ENCODE data around the gene FBXL7. TPM values are rescaled to one million over a fixed set of nuclear protein-coding genes. Genes with fewer than 3 reads are reported as not detected.

FBXL7 gene
- total and polyA plus RNA-seq, 2 donors (not counting 1 experiment from before 2014, with no cell fraction given): 6.4 to 12.9 TPM

DNA sequence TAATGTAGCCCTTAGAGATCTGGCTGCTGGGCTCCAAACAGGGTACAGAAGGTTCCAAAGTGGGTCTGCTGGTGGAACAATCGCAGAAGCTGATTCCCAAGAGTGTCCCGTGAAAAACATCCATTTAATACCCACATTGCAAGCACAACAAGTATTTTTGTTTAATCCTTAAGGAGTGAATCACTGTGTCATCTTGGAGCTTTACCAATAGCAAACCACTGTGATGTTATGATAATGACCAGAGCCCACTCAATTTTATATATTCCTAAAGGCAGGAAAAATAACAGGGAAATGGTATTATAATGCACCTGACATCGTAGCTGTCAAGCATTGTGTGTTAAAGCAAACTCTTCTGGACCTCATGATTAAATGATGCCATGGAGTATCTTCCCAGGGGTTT, 291.9 kb downstream of the FBXL7 start:
- H3K27ac ChIP-seq (ENCODE audit: insufficient read depth, low read length): no peak overlapping the region
- H3K27me3 ChIP-seq (ENCODE audit: control insufficient read depth, insufficient read depth, low read length): no peaks in the 10 kb centered on the region

DNA sequence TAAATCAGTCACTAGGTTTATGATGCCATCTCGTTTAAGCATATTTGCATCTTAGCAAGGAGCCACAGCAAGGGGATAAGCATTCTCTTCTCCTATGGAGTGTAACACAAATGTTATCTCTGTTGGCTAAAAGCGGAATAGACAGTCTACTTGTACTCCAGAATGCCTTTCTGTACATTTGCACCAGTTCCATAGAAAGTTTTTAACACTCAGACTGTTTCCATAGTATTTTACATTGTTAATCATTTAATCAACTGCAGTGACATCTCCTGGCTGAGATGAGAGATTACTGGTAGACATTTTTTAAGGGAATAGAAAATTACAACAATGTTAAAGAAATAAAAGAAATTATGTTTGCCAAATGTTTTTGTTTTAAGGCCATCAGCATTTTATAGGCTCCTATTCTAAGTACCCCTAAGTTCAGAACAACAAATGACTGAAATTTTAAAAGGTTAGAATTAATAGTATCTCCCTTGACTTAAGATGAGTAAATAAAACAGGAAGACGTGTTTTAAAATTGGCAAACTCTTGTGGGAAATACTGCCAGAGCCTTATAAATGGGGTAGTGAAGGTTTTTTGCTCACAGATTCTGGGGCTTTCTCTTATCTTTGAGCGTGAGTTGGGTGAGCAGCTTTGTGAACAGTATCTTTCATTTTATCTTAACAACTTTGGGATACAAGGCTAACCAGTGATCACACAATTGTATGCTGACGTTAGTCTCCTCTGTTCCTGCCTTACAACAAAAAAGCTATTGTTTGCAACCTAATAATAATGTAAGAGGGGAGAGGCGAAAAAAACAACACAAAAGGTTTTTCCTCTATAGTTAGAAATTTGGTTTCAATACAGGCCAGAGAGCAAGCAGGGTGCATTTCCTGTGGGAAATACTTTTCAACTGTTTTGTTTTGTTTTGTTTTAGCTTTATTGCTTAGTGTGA, 294.3 kb downstream of the FBXL7 start:
- no peak for TF ChIP-seq EZH2 (IDR thresholded peaks at IDR 0.05; ENCODE audit: low read length, missing control alignments)
- TF ChIP-seq, protein P1, sequence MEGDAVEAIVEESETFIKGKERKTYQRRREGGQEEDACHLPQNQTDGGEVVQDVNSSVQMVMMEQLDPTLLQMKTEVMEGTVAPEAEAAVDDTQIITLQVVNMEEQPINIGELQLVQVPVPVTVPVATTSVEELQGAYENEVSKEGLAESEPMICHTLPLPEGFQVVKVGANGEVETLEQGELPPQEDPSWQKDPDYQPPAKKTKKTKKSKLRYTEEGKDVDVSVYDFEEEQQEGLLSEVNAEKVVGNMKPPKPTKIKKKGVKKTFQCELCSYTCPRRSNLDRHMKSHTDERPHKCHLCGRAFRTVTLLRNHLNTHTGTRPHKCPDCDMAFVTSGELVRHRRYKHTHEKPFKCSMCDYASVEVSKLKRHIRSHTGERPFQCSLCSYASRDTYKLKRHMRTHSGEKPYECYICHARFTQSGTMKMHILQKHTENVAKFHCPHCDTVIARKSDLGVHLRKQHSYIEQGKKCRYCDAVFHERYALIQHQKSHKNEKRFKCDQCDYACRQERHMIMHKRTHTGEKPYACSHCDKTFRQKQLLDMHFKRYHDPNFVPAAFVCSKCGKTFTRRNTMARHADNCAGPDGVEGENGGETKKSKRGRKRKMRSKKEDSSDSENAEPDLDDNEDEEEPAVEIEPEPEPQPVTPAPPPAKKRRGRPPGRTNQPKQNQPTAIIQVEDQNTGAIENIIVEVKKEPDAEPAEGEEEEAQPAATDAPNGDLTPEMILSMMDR (conservative IDR thresholded peaks at IDR 0.05 in 1 of 2, IDR thresholded peaks at IDR 0.05 in 1 of 2; ENCODE audit: low read depth in 1 of 2, low read length in 2 of 2): peak in 1 of 2 donors; percentile 16
- no peaks in the 10 kb centered on the region for H3K27me3 ChIP-seq (ENCODE audit: control insufficient read depth, insufficient read depth, low read length)
- no peak overlapping the region for H2AFZ ChIP-seq (ENCODE audit: low read length)
- H3K4me1 ChIP-seq (ENCODE audit: control insufficient read depth, extremely low read depth, insufficient read depth, low read length): no peaks in the 10 kb centered on the region
- H3K79me2 ChIP-seq (ENCODE audit: control insufficient read depth, insufficient read depth, low read length): no peaks in the 10 kb centered on the region
- H3K9ac ChIP-seq (ENCODE audit: insufficient read depth, low read length): no peak overlapping the region
- H3K27ac ChIP-seq (ENCODE audit: insufficient read depth, low read length): no peak overlapping the region
- H3K4me3 ChIP-seq (replicated peaks in 1 of 4; ENCODE audit: control extremely low read depth in 1 of 4, insufficient read depth in 1 of 4, low read depth in 3 of 4, low read length in 4 of 4): no peak overlapping the region
- DNase-seq (ENCODE audit: low read depth in 2 of 2): peak; percentile 23 to 55
- H3K4me2 ChIP-seq (ENCODE audit: extremely low read depth, insufficient read depth, low read length): no peak overlapping the region
- peaks cover 4% of the 10 kb centered on the region for H4K20me1 ChIP-seq (ENCODE audit: control insufficient read depth, extremely low read depth, insufficient read depth, low read length)
- H3K9me3 ChIP-seq (ENCODE audit: control insufficient read depth, insufficient read depth, low read depth, low read length): no peaks in the 10 kb centered on the region
- no peaks in the 10 kb centered on the region for H3K36me3 ChIP-seq (ENCODE audit: control insufficient read depth, insufficient read depth, low read length)

More for the DNA sequence above, 291.9 kb downstream of the FBXL7 start:
- Histone ChIP-seq H3K36me3 (ENCODE audit: control insufficient read depth, insufficient read depth, low read length) (no peaks in the 10 kb centered on the region), H3K9me3 (ENCODE audit: control insufficient read depth, insufficient read depth, low read depth, low read length) (no peaks in the 10 kb centered on the region), H3K79me2 (ENCODE audit: control insufficient read depth, insufficient read depth, low read length) (no peaks in the 10 kb centered on the region), H3K4me3 (replicated peaks in 1 of 4; ENCODE audit: control extremely low read depth in 1 of 4, insufficient read depth in 1 of 4, low read depth in 3 of 4, low read length in 4 of 4) (no peak overlapping the region), H3K9ac (ENCODE audit: insufficient read depth, low read length) (no peak overlapping the region), H3K4me1 (ENCODE audit: control insufficient read depth, extremely low read depth, insufficient read depth, low read length) (no peaks in the 10 kb centered on the region), H3K4me2 (ENCODE audit: extremely low read depth, insufficient read depth, low read length) (no peak overlapping the region), H4K20me1 (ENCODE audit: control insufficient read depth, extremely low read depth, insufficient read depth, low read length) (peaks cover 4% of the 10 kb centered on the region), H2AFZ (ENCODE audit: low read length) (no peak overlapping the region)
- DNase-seq (ENCODE audit: low read depth in 2 of 2): peak; percentile 18 to 73
- no peak for TF ChIP-seq EZH2 (IDR thresholded peaks at IDR 0.05; ENCODE audit: low read length, missing control alignments)
- TF ChIP-seq, protein P1 (conservative IDR thresholded peaks at IDR 0.05 in 1 of 2, IDR thresholded peaks at IDR 0.05 in 1 of 2; ENCODE audit: low read depth in 1 of 2, low read length in 2 of 2): no peak

DNA sequence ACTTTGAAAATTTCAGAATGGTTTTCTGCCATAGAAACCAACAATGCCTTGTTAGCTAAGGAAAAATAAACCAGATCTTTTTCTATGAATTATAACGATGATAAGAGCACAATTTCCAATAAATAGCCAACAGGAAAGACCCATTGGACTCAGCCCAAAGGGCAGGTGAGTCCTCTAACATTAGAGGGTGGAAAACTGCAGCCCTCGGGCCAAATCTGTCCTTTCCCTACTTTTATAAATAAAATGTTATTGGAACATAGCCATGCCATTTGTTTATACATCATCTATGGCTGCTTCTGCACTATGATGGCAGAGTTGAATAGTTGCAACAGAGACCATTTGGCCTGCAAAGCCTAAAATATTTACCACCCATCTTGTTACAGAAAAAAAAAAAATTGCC, 296.1 kb downstream of the FBXL7 start:
- Histone ChIP-seq H3K9ac (ENCODE audit: insufficient read depth, low read length) (no peak overlapping the region), H2AFZ (ENCODE audit: low read length) (no peak overlapping the region), H3K9me3 (ENCODE audit: control insufficient read depth, insufficient read depth, low read depth, low read length) (no peaks in the 10 kb centered on the region), H3K27me3 (ENCODE audit: control insufficient read depth, insufficient read depth, low read length) (no peaks in the 10 kb centered on the region), H4K20me1 (ENCODE audit: control insufficient read depth, extremely low read depth, insufficient read depth, low read length) (peaks cover 2% of the 10 kb centered on the region), H3K4me3 (replicated peaks in 1 of 4; ENCODE audit: control extremely low read depth in 1 of 4, insufficient read depth in 1 of 4, low read depth in 3 of 4, low read length in 4 of 4) (no peak overlapping the region), H3K36me3 (ENCODE audit: control insufficient read depth, insufficient read depth, low read length) (no peaks in the 10 kb centered on the region), H3K27ac (ENCODE audit: insufficient read depth, low read length) (no peak overlapping the region), H3K4me1 (ENCODE audit: control insufficient read depth, extremely low read depth, insufficient read depth, low read length) (no peaks in the 10 kb centered on the region), H3K4me2 (ENCODE audit: extremely low read depth, insufficient read depth, low read length) (no peak overlapping the region), H3K79me2 (ENCODE audit: control insufficient read depth, insufficient read depth, low read length) (no peaks in the 10 kb centered on the region)
- TF ChIP-seq EZH2 (IDR thresholded peaks at IDR 0.05; ENCODE audit: low read length, missing control alignments): no peak
- TF ChIP-seq, protein P1 (conservative IDR thresholded peaks at IDR 0.05 in 1 of 2, IDR thresholded peaks at IDR 0.05 in 1 of 2; ENCODE audit: low read depth in 1 of 2, low read length in 2 of 2): no peak
- DNase-seq (ENCODE audit: low read depth in 2 of 2): no peak

Measured in fibroblast of lung (primary cell).